Effector CD4-positive, alpha-beta T cell (primary cell): ENCODE measurements around the gene NOC2L.
"Not testable (repeated sequence)": the region's sequence is repeated elsewhere in the genome, so short reads cannot be mapped to it uniquely, and the experiment has no call there.

Source experiments
- DNase-seq: peaks from one replicate; pipeline ENCODE4 v3.0.0-alpha.2; 2020

NOC2L gene

DNA sequence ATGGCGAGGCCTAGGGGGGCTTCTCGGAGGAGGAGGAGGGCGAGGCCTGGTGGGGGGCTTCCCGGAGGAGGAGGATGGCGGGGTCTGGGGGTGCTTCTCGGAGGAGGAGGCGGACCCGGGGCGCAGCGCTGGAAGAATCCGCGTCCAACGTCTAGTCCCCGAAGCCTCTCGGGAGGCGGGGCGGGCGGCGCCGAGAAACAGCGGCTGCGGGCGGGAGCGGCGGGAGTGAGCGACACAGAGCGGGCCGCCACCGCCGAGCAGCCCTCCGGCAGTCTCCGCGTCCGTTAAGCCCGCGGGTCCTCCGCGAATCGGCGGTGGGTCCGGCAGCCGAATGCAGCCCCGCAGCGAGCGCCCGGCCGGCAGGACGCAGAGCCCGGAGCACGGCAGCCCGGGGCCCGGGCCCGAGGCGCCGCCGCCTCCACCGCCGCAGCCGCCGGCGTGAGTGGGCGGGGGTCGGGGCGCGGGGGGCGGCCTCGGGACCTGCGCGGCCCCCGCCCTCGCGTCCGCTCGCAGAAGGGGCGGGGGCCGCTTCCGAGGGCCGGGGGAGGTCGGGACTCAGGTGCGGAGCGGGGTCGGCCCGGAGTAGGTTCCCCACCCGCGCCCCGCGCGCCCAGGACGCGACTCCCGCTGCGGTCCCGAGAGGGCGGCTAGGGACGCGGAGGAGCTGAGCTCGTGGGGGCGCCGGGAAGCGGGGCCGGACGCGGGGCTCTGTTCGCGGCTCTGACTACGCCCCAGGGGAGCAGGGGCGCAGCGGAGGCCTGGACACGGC lies 1.5 kb upstream of the NOC2L start, which contains the start of gene KLHL17:
KLHL17 (plus strand) TSS at position 222 of the 769 bp plus-strand sequence; CDS start at position 332, 110 bp downstream.
- DNase-seq = peak; percentile 78

GRCh38 chr1:959731-960362 lies 791 bp upstream of the NOC2L start:
- DNase-seq = no peak

DNA sequence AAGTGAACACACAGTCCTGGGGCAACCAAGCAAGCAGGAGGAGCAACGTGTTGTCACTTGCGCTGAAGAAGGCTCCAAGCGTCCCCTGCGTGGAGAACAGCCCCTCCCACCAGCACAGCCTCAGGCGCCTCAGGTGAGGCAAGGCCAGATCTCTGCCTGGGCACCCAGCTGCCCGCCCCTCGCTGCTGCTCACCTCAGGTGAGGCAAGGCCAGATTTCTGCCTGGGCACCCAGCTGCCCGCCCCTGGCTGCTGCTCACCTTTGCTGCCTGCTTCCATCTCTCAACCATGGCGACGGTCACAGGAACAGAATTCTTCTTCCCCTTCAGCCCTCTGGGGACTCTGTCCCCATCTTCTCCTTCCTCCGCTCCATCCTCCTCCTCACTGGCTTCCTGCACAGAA lies 2.4 kb downstream of the NOC2L start:
- DNase-seq = no peak

- no peak for DNase-seq
Measured at GRCh38 chr1:955474-955873, 3.6 kb downstream of the NOC2L start.

DNA sequence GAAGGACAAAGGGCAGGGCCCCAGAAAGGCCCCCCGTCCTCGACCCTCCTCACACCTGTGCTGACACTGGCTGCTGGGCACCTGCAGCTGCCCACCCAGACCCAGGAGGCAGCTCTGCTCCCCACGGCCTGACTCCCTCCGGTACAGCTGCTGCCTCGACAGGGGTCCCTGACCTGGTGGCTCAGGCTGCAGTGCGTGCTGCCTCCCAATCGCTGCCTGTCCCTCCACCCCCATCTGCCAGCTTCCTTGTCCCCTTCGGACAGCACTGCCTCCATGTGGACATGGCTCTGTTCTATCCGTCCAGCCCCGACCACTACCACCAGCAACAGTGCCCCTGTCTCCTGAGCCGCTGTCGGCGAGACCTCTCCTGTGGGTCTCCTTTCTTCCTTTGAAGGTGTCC lies 4.1 kb downstream of the NOC2L start:
- DNase-seq = no peak

GRCh38 chr1:953524-954320 lies 5.3 kb downstream of the NOC2L start:
- no peak for DNase-seq

DNA sequence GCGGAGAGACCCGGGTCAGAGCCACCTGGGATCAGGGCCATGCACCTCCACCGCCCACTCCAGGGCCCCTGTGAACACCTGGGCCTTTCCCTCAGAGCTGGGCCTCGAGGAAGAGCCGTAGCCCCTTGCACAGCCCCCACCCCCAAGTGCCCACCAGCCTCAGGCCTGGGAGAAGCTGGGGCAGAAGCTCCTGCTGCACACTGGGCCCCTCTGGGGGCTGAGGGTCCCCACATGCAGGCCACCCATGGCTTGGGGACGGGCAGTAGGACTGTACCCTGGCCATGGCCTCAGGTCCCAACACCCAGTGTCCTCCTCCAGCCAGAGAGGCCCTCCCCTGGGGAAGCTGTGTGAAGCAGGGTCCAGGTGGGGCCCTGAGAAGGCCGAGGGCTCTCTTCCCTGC lies 6.5 kb downstream of the NOC2L start:
- no peak for DNase-seq

GRCh38 chr1:952201-952600 lies 6.9 kb downstream of the NOC2L start:
- no peak for DNase-seq

DNA sequence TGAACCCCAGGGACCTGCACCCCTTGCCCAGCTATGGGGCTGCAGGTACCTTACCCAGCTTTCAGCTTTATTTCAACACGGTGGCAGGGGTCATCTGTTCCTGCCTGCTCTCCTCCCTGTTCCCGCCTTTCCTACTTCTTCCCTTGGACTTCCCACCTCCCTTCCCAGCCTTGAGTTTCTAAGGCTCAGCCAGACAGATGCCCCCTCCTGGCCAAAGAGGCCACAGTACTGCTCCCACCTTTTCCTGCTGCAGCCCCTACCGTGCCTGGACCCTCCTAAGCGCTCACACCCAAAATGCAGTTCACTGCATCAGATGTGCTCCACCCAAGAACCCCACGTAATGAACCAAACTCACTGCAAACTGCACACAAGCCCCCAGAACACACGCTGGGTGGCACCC lies 7.7 kb downstream of the NOC2L start:
- DNase-seq = no peak

DNA sequence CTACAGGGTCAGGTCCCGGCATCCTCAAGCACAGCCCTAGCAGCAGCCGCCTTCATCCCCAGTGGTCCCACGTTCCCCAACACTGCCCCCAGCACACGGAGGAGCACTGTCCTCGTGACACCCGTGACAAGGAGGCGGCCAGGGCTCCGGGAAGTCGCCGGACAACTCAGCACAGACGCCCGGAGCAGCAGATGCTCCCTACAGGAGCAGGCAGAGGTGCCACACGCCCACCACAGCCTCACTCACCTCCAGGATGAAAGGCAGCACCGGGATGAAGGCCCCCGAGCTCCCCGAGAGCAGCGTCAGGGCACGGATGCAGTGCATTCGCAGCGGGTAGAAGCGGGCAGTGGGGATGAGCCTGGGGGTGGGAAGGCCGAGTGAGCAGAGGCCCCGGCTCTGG lies 8.2 kb downstream of the NOC2L start:
- DNase-seq = no peak

GRCh38 chr1:950268-950667 lies 8.8 kb downstream of the NOC2L start:
- DNase-seq = no peak

- no peak for DNase-seq
Measured at GRCh38 chr1:947958-948357, 11.1 kb downstream of the NOC2L start.

- DNase-seq = not testable (repeated sequence)
Measured at GRCh38 chr1:946811-947210, 12.2 kb downstream of the NOC2L start.

DNA sequence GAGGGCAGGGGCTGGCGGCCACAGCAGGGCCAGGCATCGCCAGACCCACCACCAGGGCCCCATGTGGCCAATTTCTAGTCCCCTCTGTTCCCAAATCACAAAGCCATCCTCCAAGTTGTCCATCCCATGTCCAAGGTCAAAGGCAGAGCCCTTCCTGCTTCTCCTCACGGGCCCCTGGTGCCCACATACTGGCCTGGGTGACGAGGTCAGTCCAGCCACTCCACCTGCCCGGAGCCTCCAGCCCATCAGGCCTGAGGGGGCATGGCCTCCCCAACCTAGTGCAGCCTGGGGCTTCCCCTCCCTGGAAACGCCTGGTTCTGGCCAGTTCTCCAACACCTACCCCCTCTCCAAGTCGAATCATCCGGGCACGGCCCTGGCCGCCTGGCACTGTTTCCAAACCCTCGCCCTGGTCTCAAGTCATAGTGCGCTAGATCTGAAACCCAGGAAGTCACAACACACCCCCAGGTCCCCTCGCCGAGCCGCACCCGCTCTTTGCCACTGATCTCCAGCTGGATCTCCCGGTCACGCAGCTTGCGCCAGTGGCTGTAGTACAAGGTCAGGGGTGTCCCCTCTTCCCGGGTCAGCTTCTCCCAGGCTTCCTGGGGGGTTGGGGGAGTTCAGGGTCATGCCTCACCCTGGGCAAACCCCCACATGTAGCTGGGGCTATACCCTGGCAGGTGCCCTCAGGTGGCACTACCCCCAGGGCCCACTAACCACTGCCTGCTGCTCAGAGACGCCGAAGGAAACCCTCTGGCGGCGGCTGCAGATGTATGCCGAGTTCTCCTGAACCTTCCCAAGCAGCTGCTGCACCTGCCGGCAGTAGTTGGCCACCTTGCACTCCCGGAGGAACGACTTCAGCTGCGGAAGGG lies 13.1 kb downstream of the NOC2L start:
- no peak for DNase-seq

DNA sequence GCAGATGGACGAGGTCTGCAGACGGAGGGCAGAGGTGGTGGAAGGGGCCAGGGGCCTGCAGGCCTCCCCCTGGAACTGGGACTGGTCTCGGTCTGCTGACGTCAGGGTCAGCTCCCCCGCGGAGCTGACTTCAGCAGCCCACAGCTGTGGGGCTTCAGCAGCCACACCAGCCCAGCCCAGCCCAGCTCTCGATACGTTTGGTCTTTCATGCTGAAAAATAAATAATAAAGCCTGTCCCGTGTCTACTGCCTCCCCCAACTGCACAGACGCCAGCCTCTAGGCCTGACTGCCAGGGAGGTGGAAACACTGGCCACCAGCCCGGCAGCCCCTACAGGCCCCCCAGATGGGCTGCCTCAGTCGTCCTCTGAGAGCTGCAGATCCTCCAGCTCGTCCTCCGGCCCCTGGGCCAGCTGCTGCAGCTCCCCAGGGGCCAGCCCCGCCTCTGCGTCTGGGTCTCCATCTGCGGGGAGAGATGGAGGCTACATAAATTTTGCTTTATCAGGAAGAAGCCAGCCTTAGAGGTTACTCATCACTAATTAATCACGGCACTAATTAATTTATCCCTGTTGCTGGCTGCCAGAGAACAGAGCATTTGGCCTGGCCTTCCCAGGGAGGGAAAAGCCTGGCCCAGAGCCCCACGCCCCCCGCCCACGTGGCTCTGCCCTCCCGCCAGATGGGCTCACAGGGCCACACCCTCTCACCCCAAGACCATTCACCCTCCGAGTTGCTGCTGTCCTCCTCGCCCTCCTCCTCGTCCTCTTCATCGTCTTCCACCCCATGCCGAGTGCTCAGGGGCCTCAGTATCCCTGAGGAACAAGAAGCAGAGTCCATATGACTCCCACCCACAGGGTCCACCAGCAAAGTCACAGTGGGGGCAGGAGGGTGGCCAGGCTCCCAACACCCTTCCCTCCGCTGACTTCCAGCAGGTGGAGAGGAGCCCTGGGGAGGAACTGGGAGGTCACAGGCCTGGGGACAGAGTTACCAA lies 14.4 kb downstream of the NOC2L start:
- no peak for DNase-seq

DNA sequence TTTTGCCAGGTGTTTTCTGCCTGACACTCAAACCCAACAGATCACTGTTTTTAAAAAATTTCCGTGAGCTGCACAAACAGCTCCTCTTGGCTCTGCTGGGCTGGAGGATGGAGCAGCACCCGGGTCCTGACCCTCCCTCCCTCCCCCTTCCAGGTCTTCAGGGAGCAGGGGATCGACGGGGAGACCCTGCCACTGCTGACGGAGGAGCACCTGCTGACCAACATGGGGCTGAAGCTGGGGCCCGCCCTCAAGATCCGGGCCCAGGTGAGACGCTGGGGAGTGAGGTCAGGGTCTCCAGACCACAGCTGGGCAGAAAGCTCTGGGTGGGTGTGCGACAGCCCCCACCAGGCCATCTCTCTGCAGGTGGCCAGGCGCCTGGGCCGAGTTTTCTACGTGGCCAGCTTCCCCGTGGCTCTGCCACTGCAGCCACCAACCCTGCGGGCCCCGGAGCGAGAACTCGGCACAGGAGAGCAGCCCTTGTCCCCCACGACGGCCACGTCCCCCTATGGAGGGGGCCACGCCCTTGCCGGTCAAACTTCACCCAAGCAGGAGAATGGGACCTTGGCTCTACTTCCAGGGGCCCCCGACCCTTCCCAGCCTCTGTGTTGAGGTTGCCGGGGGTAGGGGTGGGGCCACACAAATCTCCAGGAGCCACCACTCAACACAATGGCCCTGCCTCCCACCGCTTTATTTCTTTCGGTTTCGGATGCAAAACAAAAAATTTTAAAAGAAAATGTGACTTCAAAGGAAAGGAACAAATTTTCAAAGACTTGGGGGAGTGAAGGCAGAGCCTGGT lies 15.3 kb downstream of the NOC2L start:
- DNase-seq = no peak

DNA sequence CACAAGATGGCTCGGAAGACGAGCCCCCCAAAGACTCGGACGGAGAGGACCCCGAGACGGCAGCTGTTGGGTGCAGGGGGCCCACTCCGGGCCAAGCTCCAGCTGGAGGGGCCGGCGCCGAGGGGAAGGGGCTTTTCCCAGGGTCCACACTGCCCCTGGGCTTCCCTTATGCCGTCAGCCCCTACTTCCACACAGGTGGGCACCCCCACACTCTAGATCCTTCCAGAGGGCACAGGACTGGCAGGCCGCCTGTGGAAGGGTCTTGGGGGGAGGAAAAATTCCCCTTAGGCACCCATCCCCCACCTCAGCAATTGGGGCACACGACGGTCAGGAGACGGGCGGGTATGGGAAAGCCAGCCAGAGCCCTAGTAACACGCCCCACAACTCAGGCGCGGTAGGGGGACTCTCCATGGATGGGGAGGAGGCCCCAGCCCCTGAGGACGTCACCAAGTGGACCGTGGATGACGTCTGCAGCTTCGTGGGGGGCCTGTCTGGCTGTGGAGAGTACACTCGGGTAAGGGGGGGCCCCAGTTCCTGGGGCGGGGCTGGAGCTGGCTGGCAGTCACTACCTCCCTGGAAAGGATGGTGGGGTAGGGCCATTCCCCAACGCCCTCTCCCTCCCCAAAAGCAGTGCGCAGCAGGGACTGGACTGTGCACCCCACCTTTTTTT lies 16.1 kb downstream of the NOC2L start:
- DNase-seq = no peak

DNA sequence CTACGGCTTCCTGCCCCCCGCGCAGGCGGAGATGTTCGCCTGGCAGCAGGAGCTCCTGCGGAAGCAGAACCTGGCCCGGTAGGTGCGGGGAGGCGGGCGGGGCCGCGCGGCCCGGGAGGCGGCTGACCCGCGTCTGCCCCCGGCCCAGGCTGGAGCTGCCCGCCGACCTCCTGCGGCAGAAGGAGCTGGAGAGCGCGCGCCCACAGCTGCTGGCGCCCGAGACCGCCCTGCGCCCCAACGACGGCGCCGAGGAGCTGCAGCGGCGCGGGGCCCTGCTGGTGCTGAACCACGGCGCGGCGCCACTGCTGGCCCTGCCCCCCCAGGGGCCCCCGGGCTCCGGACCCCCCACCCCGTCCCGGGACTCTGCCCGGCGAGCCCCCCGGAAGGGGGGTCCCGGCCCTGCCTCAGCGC lies 16.6 kb downstream of the NOC2L start:
- no peak for DNase-seq

- DNase-seq = no peak
Measured at GRCh38 chr1:941588-942383, 17.3 kb downstream of the NOC2L start.
